Activated T-helper 9 cell treated with anti-CD3 and anti-CD28 coated beads, Interleukin-2, amount 50 U/mL, for 16 hours (primary cell): ENCODE data around the gene TRIM47.

ENCODE experiments used
- DNase-seq: peaks from one replicate; pipeline ENCODE4 v3.0.0-alpha.2; 2020; ENCODE audit warnings: low read depth

Gene TRIM47

GRCh38 chr17:75846692-75847613, 31.4 kb downstream of the TRIM47 start:
- DNase-seq, result no peak

GRCh38 chr17:75845933-75846691, 32.3 kb downstream of the TRIM47 start:
- DNase-seq, result no peak

GRCh38 chr17:75845058-75845711, 33.2 kb downstream of the TRIM47 start:
- no peak for DNase-seq

GRCh38 chr17:75844530-75845057, 33.8 kb downstream of the TRIM47 start:
- no peak for DNase-seq

GRCh38 chr17:75843577-75844529, 34.5 kb downstream of the TRIM47 start, which contains the start of gene UNC13D:
Gene UNC13D (minus strand): TSS chr17:75844404. CDS start chr17:75844337, 67 bp downstream.
- DNase-seq, result peak; percentile 39

- no peak for DNase-seq
Observed at GRCh38 chr17:75842963-75843576, 35.3 kb downstream of the TRIM47 start.

- no peak for DNase-seq
Observed at GRCh38 chr17:75842411-75842810, 36.0 kb downstream of the TRIM47 start.

- no peak for DNase-seq
Observed at GRCh38 chr17:75840799-75841164, 37.6 kb downstream of the TRIM47 start.

GRCh38 chr17:75839942-75840798, 38.2 kb downstream of the TRIM47 start:
- no peak for DNase-seq

- DNase-seq, result no peak
Observed at GRCh38 chr17:75838410-75838809, 40.0 kb downstream of the TRIM47 start.

GRCh38 chr17:75837899-75838298, 40.5 kb downstream of the TRIM47 start:
- DNase-seq, result no peak

GRCh38 chr17:75836605-75837004, 41.8 kb downstream of the TRIM47 start:
- no peak for DNase-seq

- DNase-seq, result no peak
Observed at GRCh38 chr17:75835654-75835987, 42.8 kb downstream of the TRIM47 start.

- no peak for DNase-seq
Observed at GRCh38 chr17:75834928-75835653, 43.3 kb downstream of the TRIM47 start.

- no peak for DNase-seq
Observed at GRCh38 chr17:75834279-75834920, 44.0 kb downstream of the TRIM47 start.

GRCh38 chr17:75832652-75833400, 45.6 kb downstream of the TRIM47 start:
- no peak for DNase-seq

GRCh38 chr17:75832164-75832651, 46.2 kb downstream of the TRIM47 start:
- DNase-seq, result peak; percentile 21
